B cell (primary cell): ENCODE data around the gene GPI. TPM values are rescaled to one million over a fixed set of nuclear protein-coding genes. Genes with fewer than 3 reads are reported as not detected.

Experiments
- ATAC-seq: fragments of 200-7000 bp; cut with Tn5 transposase; one replicate; pipeline ENCODE4 v1.10.0; 2021; ENCODE audit warnings: low read depth, mild to moderate bottlenecking, moderate number of reproducible peaks, moderate library complexity
- CTCF ChIA-PET: fragments of 350-600 bp; sonication (Branson Sonifier 250); formaldehyde crosslinking; loops from one replicate; lab custom pipeline; 2021; ENCODE audit warnings: antibody characterized with exemption, inconsistent platforms; lab: Charles Lee
- POLR2A ChIA-PET: fragments of 350-600 bp; sonication (Branson Sonifier 250); formaldehyde crosslinking; loops from one replicate; lab custom pipeline; 2021; ENCODE audit warnings: antibody characterized with exemption; lab: Charles Lee
- DNase-seq: peaks from one replicate; pipeline ENCODE4 v3.0.0; 2013
- H2AFZ ChIP-seq: 2 replicates; pipeline ENCODE4 v1.6.1; 2012; ENCODE audit warnings: mild to moderate bottlenecking, low read depth, low read length; ENCODE audit not compliant: insufficient read depth, poor library complexity, severe bottlenecking
- H3K27ac ChIP-seq, 2 donors: 1 replicate in 1 of 2; 2 replicates in 1 of 2; pipeline ENCODE4 v1.5.1; 2012 to 2013; ENCODE audit warnings: low read length in 2 of 2, mild to moderate bottlenecking in 2 of 2, moderate library complexity in 1 of 2
- H3K27me3 ChIP-seq, 4 experiments: fragments of 200-600 bp in 1 of 4; sonication (generic) in 1 of 4; replicated peaks in 1 of 4; 1 replicate in 2 of 4; 2 replicates in 2 of 4; pipeline versions ENCODE4 v1.6.1 to v1.7.0; 2013 to 2016; ENCODE audit warnings: low read length in 3 of 4, mild to moderate bottlenecking in 2 of 4, mixed read lengths in 1 of 4, moderate library complexity in 1 of 4; ENCODE audit not compliant: insufficient read depth in 4 of 4, control insufficient read depth in 3 of 4; ENCODE audit errors: control extremely low read depth in 1 of 4
- H3K36me3 ChIP-seq, 2 experiments: replicated peaks in 1 of 2; 1 replicate in 1 of 2; 2 replicates in 1 of 2; pipeline versions ENCODE4 v1.6.1 to v1.7.1; 2013; ENCODE audit warnings: low read length in 1 of 2; ENCODE audit not compliant: insufficient read depth in 2 of 2, control insufficient read depth in 1 of 2; ENCODE audit errors: control extremely low read depth in 1 of 2, extremely low read depth in 1 of 2
- H3K4me1 ChIP-seq, 2 donors: fragments of 200-600 bp in 1 of 2; sonication (generic) in 1 of 2; 1 replicate in 1 of 2; 2 replicates in 1 of 2; pipeline versions ENCODE4 v1.5.1 to v1.6.1; 2013 to 2017; ENCODE audit warnings: low read length in 2 of 2; ENCODE audit not compliant: control insufficient read depth in 2 of 2, insufficient read depth in 2 of 2
- H3K4me2 ChIP-seq: replicated peaks from 2 replicates; pipeline ENCODE3; 2012; ENCODE audit warnings: mild to moderate bottlenecking, low read depth, low read length; ENCODE audit not compliant: poor library complexity, severe bottlenecking
- H3K4me3 ChIP-seq, 5 experiments: fragments of 200-600 bp in 1 of 5; sonication (generic) in 1 of 5; 1 replicate in 3 of 5; 2 replicates in 2 of 5; pipeline versions ENCODE4 v1.5.1 to v1.7.0; 2011 to 2016; ENCODE audit warnings: low read length in 4 of 5, mild to moderate bottlenecking in 4 of 5, low read depth in 2 of 5, control low read depth in 1 of 5, moderate library complexity in 1 of 5; ENCODE audit not compliant: insufficient read depth in 1 of 5; ENCODE audit errors: control extremely low read depth in 1 of 5, extremely low read depth in 1 of 5
- H3K79me2 ChIP-seq: fragments of 200-600 bp; sonication (generic); one replicate; pipeline ENCODE4 v1.6.0; 2016; ENCODE audit warnings: low read length; ENCODE audit not compliant: control insufficient read depth, insufficient read depth
- H3K9ac ChIP-seq: fragments of 200-600 bp; sonication (generic); 2 replicates; pipeline ENCODE4 v1.6.1; 2017; ENCODE audit warnings: mild to moderate bottlenecking, low read length, moderate library complexity
- H3K9me3 ChIP-seq, 3 donors: one replicate each; pipeline versions ENCODE4 v1.6.1 to v1.7.1; 2013; ENCODE audit warnings: low read length in 2 of 3; ENCODE audit not compliant: control insufficient read depth in 2 of 3, insufficient read depth in 1 of 3; ENCODE audit errors: control extremely low read depth in 1 of 3
- H4K20me1 ChIP-seq: 2 replicates; pipeline ENCODE4 v1.6.0; 2012; ENCODE audit warnings: mild to moderate bottlenecking, low read length; ENCODE audit not compliant: insufficient read depth, control insufficient read depth, poor library complexity, severe bottlenecking
- H3K27ac Mint-ChIP-seq: one replicate; pipeline ENCODE4 v1.8.0; 2021; ENCODE audit warnings: mixed read lengths
- H3K27me3 Mint-ChIP-seq: one replicate; pipeline ENCODE4 v1.8.0; 2021; ENCODE audit warnings: mixed read lengths
- H3K4me1 Mint-ChIP-seq: one replicate; pipeline ENCODE4 v1.8.0; 2021; ENCODE audit warnings: mixed read lengths
- H3K4me3 Mint-ChIP-seq: one replicate; pipeline ENCODE4 v1.8.0; 2021; ENCODE audit warnings: mixed read lengths
- H3K9me3 Mint-ChIP-seq: one replicate; pipeline ENCODE4 v1.8.0; 2022; ENCODE audit warnings: mixed read lengths; ENCODE audit not compliant: insufficient read depth
- EZH2 ChIP-seq: IDR thresholded peaks from 2 replicates; pipeline ENCODE4 v1.6.1; 2012; ENCODE audit warnings: borderline replicate concordance, low read depth, mild to moderate bottlenecking, moderate library complexity, low read length; ENCODE audit not compliant: insufficient read depth, poor library complexity, severe bottlenecking
- WGBS: methylation state at CpG from one replicate; pipeline ENCODE4 v1.1.5; 2013; ENCODE audit warnings: missing lambda C conversion rate; ENCODE audit not compliant: insufficient coverage; 5-methylcytosine and 5-hydroxymethylcytosine counted together
- intact Hi-C: fragments of 100-400 bp; cut with micrococcal nuclease; formaldehyde crosslinking; loops from one replicate; pipeline ENCODE4 v1.10.0; 2022
- polyA plus RNA-seq: library from polyadenylated mRNA; depleted of rRNA; stranded (reverse); fragments of >200 nt; gene quantifications from 2 replicates; pipeline ENCODE4 v1.2.3, GENCODE V29; 2012
- total RNA-seq, 2 donors: library from RNA; stranded (reverse); fragments of 120-200 nt in 1 of 2; gene quantifications; 1 replicate in 1 of 2; 2 replicates in 1 of 2; pipeline versions ENCODE4 v1.2.3 to v1.2.4, GENCODE V29; 2013 to 2022
- TF ChIP-seq, protein P1 (sequence below): fragments of 200-600 bp; IDR thresholded peaks from one replicate; pipeline ENCODE4 v1.8.0; 2022; ENCODE audit warnings: antibody characterized with exemption, mild to moderate bottlenecking

GPI gene
- total and polyA plus RNA-seq, 2 donors (not counting 1 experiment from before 2014, with no cell fraction given): 74.5 to 102 TPM

DNA sequence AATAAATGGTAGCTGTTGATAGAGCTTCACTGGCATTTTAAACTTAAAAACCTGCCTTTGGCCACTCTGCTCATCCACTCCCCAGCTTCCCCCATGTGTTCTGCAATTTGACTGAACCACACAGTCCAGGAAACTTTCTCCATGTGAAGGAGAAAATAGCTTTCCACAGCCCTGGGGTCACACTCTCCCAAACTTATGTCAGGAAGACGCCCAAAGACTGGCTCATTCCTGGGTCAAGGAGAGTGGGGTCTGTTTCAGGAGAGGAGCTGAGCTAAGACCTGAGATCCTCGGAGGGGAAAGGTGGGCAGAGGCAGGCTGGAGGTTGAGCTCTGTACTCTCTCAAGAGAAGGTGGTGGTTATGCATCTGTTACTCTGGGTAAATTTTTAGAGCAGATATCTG lies 48.7 kb upstream of the GPI start:
- peak overlapping the region in 1 of 2 donors; percentile 5 for H3K27ac ChIP-seq
- H3K9me3 ChIP-seq: no peaks in the 10 kb centered on the region
- ChIA-PET CTCF (interaction anchor here (0.6 to 2.2 kb wide), 4 partner anchors 8 to 94 kb away, joined by 3 to 7 read pairs (median 4); no protein-coding TSS in a partner anchor), POLR2A (interaction anchor here (0.5 to 0.7 kb wide), 2 partner anchors 18 to 31 kb away, joined by 5 to 6 read pairs; no protein-coding TSS in a partner anchor)
- H3K9ac ChIP-seq: no peak overlapping the region
- H3K4me2 ChIP-seq: peak overlapping the region; percentile 47
- TF ChIP-seq EZH2: no peak
- TF ChIP-seq, protein P1, sequence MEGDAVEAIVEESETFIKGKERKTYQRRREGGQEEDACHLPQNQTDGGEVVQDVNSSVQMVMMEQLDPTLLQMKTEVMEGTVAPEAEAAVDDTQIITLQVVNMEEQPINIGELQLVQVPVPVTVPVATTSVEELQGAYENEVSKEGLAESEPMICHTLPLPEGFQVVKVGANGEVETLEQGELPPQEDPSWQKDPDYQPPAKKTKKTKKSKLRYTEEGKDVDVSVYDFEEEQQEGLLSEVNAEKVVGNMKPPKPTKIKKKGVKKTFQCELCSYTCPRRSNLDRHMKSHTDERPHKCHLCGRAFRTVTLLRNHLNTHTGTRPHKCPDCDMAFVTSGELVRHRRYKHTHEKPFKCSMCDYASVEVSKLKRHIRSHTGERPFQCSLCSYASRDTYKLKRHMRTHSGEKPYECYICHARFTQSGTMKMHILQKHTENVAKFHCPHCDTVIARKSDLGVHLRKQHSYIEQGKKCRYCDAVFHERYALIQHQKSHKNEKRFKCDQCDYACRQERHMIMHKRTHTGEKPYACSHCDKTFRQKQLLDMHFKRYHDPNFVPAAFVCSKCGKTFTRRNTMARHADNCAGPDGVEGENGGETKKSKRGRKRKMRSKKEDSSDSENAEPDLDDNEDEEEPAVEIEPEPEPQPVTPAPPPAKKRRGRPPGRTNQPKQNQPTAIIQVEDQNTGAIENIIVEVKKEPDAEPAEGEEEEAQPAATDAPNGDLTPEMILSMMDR: no peak
- H3K4me1 ChIP-seq: peaks cover 45 to 57% of the 10 kb centered on the region in 2 donors
- peaks cover 2 to 10% of the 10 kb centered on the region in 2 experiments for H3K36me3 ChIP-seq
- intact Hi-C loops: loop anchor here (5.0 kb wide), 1 partner anchor 44 kb away; no protein-coding TSS in a partner anchor
- no peak overlapping the region for H3K4me3 ChIP-seq
- Mint-ChIP-seq H3K4me3 (no peak overlapping the region), H3K4me1 (peaks cover 60% of the 10 kb centered on the region), H3K9me3 (peaks cover 2% of the 10 kb centered on the region), H3K27ac (peak overlapping the region; percentile 15), H3K27me3 (no peaks in the 10 kb centered on the region)
- DNase-seq (no peak), ATAC-seq (no peak)
- H3K79me2 ChIP-seq: peaks cover 56% of the 10 kb centered on the region
- no peaks in the 10 kb centered on the region for H3K27me3 ChIP-seq
- H2AFZ ChIP-seq: no peak overlapping the region
- peaks cover 23% of the 10 kb centered on the region for H4K20me1 ChIP-seq
- 91% methylated on average over 1 of the region's 2 CpGs for WGBS

DNA sequence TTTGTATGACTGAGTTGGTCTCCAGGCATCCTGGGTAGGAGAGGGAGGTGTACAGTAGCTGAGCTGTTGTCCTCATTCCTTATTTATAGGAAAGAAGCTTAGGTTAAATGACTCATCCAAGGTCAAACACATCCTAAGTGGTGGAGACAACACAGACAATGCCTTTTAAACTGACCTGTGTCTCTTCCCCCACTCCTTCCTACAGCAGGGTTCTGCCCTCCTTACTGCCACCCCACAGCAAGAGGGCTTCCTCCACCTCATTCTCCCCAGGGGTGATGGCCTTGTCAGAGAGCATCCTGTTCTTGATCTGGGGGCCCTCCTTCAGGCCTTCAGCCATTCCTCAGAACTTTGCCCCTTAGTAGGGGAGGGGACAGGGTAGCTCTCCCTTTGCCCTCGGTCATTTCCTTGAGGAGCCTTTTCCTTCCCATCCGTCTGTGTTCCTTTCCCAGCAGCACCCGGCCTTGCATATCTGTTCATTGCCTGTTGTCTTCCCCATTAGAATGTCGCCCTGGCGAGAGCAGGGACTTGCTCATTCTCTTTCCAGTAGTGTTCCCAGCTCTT lies 48.2 kb upstream of the GPI start:
- TF ChIP-seq EZH2: no peak
- no peak overlapping the region for H2AFZ ChIP-seq
- no peaks in the 10 kb centered on the region for H3K9me3 ChIP-seq
- peaks cover 23% of the 10 kb centered on the region for H4K20me1 ChIP-seq
- peak overlapping the region; percentile 51 for H3K27ac Mint-ChIP-seq
- DNase-seq (no peak), ATAC-seq (no peak)
- peaks cover 43 to 54% of the 10 kb centered on the region in 2 donors for H3K4me1 ChIP-seq
- peaks cover 53% of the 10 kb centered on the region for H3K79me2 ChIP-seq
- intact Hi-C loops: loop anchor here (5.0 kb wide), 1 partner anchor 45 kb away; no protein-coding TSS in a partner anchor
- WGBS: 89% methylated on average over 3 of the region's 5 CpGs
- no peaks in the 10 kb centered on the region for H3K27me3 ChIP-seq
- peaks cover 2% of the 10 kb centered on the region for H3K9me3 Mint-ChIP-seq
- no peak overlapping the region for H3K9ac ChIP-seq
- POLR2A ChIA-PET: interaction anchor here (0.5 kb wide), 1 partner anchor 17 kb away, joined by 5 read pairs; no protein-coding TSS in a partner anchor
- H3K27ac ChIP-seq: peak overlapping the region; percentile 5 to 9
- peak overlapping the region; percentile 51 for H3K4me3 Mint-ChIP-seq
- CTCF ChIA-PET: interaction anchor here (1.0 to 2.2 kb wide), 2 partner anchors 18 to 95 kb away, joined by 3 to 7 read pairs; no protein-coding TSS in a partner anchor
- H3K27me3 Mint-ChIP-seq: no peaks in the 10 kb centered on the region
- peaks cover 2 to 12% of the 10 kb centered on the region in 2 experiments for H3K36me3 ChIP-seq
- H3K4me1 Mint-ChIP-seq: peaks cover 57% of the 10 kb centered on the region
- no peak overlapping the region for H3K4me3 ChIP-seq
- peak overlapping the region; percentile 47 for H3K4me2 ChIP-seq
